HCT116 (cell line): Measurements from ENCODE around the gene CCDC192. TPM values are rescaled to one million over a fixed set of nuclear protein-coding genes. Genes with fewer than 3 reads are reported as not detected.

Experiments used
- ATAC-seq: fragments of 200-7000 bp; cut with Tn5 transposase; 2 replicates; pipeline ENCODE4 v1.9.1; 2020; ENCODE audit warnings: mild to moderate bottlenecking, moderate library complexity
- BruUV-seq: library from RNA; stranded (reverse); fragments of 400-500 nt; replicated peaks from 2 replicates; lab custom pipeline; 2021; lab: Mats Ljungman, UMichigan
- CTCF ChIA-PET: fragments of 300-600 bp; sonication (Branson Sonifier 250); formaldehyde crosslinking; loops from one replicate; lab custom pipeline; 2021; ENCODE audit warnings: antibody characterized with exemption; lab: Charles Lee
- POLR2A ChIA-PET: fragments of 300-600, 350-600 bp; sonication (Branson Sonifier 250); formaldehyde crosslinking; loops from one replicate; lab custom pipeline; 2021; ENCODE audit warnings: antibody characterized with exemption; lab: Charles Lee
- RAD21 ChIA-PET, 2 experiments: fragments of 300-600 bp; sonication (Branson Sonifier 250); formaldehyde crosslinking; loops; one replicate each; lab custom pipeline; 2023; ENCODE audit warnings: low total read pairs in 2 of 2; ENCODE audit not compliant: uncharacterized antibody in 2 of 2, unreplicated experiment in 2 of 2, low non-redundant PET in 1 of 2; lab: Charles Lee
- DNase-seq: peaks from one replicate; pipeline ENCODE4 v3.0.0-alpha.2; 2010; ENCODE audit warnings: low read depth, low spot score
- H2AFZ ChIP-seq: fragments of 200-600 bp; shearing (Covaris generic), sonication (generic); 2 replicates; pipeline ENCODE4 v1.6.1; 2017; ENCODE audit warnings: low read depth, mixed run types, mixed read lengths, antibody characterized with exemption, low read length; ENCODE audit not compliant: poor library complexity, severe bottlenecking
- H3K27ac ChIP-seq: 2 replicates; pipeline ENCODE4 v1.5.1; 2012; ENCODE audit warnings: low read depth, low read length
- H3K27me3 ChIP-seq: fragments of 200-600 bp; sonication (generic); 2 replicates; pipeline ENCODE4 v1.6.1; 2016; ENCODE audit warnings: mixed run types, low read length, mixed read lengths; ENCODE audit not compliant: insufficient read depth
- H3K36me3 ChIP-seq, 2 experiments: fragments of 200-500 bp in 1 of 2; fragments of 200-600 bp in 1 of 2; sonication (Bioruptor generic) in 1 of 2; sonication (generic) in 1 of 2; 2 replicates each; pipeline versions ENCODE4 v1.5.1 to v1.6.1; 2014 to 2016; ENCODE audit warnings: low read length in 2 of 2, inconsistent platforms in 1 of 2, mixed read lengths in 1 of 2, mixed run types in 1 of 2; ENCODE audit not compliant: insufficient read depth in 2 of 2, control insufficient read depth in 1 of 2
- H3K4me1 ChIP-seq, 2 experiments: fragments of 200-600 bp in 1 of 2; sonication (generic) in 1 of 2; 2 replicates each; pipeline versions ENCODE4 v1.5.1 to v1.6.1; 2012 to 2017; ENCODE audit warnings: low read length in 2 of 2, inconsistent platforms in 1 of 2, mild to moderate bottlenecking in 1 of 2, mixed read lengths in 1 of 2, mixed run types in 1 of 2, moderate library complexity in 1 of 2; ENCODE audit not compliant: insufficient read depth in 2 of 2, control insufficient read depth in 1 of 2
- H3K4me2 ChIP-seq: fragments of 200-600 bp; sonication (generic); 2 replicates; pipeline ENCODE4 v1.6.1; 2017; ENCODE audit warnings: mixed run types, low read length, mixed read lengths
- H3K4me3 ChIP-seq, 2 experiments: fragments of 200-600 bp in 1 of 2; sonication (generic) in 1 of 2; replicated peaks in 1 of 2; 2 replicates each; pipeline ENCODE4 v1.5.1; 2011 to 2016; ENCODE audit warnings: low read length in 2 of 2, control low read depth in 1 of 2, low read depth in 1 of 2, mild to moderate bottlenecking in 1 of 2, mixed read lengths in 1 of 2, mixed run types in 1 of 2
- H3K79me2 ChIP-seq: fragments of 200-600 bp; sonication (generic); 2 replicates; pipeline ENCODE4 v1.6.1; 2017; ENCODE audit warnings: mild to moderate bottlenecking, mixed run types, low read length, moderate library complexity, mixed read lengths; ENCODE audit not compliant: insufficient read depth
- H3K9ac ChIP-seq: fragments of 200-600 bp; sonication (generic); 2 replicates; pipeline ENCODE4 v1.6.1; 2016; ENCODE audit warnings: low read length, mixed read lengths
- H3K9me2 ChIP-seq: fragments of 200-600 bp; sonication (generic), shearing (Covaris generic); 2 replicates; pipeline ENCODE4 v1.6.1; 2017; ENCODE audit warnings: mixed run types, mild to moderate bottlenecking, moderate library complexity; ENCODE audit not compliant: insufficient read depth
- H3K9me3 ChIP-seq, 2 experiments: fragments of 200-500 bp in 1 of 2; fragments of 200-600 bp in 1 of 2; sonication (Bioruptor generic) in 1 of 2; sonication (generic) in 1 of 2; 2 replicates each; pipeline ENCODE4 v1.6.1; 2014 to 2017; ENCODE audit warnings: low read length in 2 of 2, mixed read lengths in 2 of 2, inconsistent platforms in 1 of 2, low read depth in 1 of 2, mild to moderate bottlenecking in 1 of 2, mixed run types in 1 of 2, moderate library complexity in 1 of 2; ENCODE audit not compliant: control insufficient read depth in 1 of 2, insufficient read depth in 1 of 2
- H4K20me1 ChIP-seq: fragments of 200-600 bp; sonication (generic), shearing (Covaris generic); 2 replicates; pipeline ENCODE4 v1.6.1; 2017; ENCODE audit warnings: mixed run types, mild to moderate bottlenecking, moderate library complexity; ENCODE audit not compliant: insufficient read depth
- CEBPB ChIP-seq: IDR thresholded peaks from 2 replicates; pipeline ENCODE4 v1.6.1; 2012; ENCODE audit warnings: low read depth
- EZH2 ChIP-seq: fragments of 200-600 bp; sonication (generic); IDR thresholded peaks from 2 replicates; pipeline ENCODE4 v1.6.1; 2017; ENCODE audit warnings: antibody characterized with exemption, mixed run types
- FOSL1 ChIP-seq: IDR thresholded peaks from 2 replicates; pipeline ENCODE4 v1.6.1; 2012; ENCODE audit warnings: low read depth
- MAX ChIP-seq: IDR thresholded peaks from 2 replicates; pipeline ENCODE4 v1.6.1; 2012
- POLR2A ChIP-seq: IDR thresholded peaks from 2 replicates; pipeline ENCODE4 v1.7.0; 2011; ENCODE audit warnings: borderline replicate concordance; ENCODE audit not compliant: insufficient read depth, insufficient read length; ENCODE audit errors: extremely low read depth
- RAD21 ChIP-seq: IDR thresholded peaks from 2 replicates; pipeline ENCODE4 v1.6.1; 2012; ENCODE audit warnings: low read depth, mild to moderate bottlenecking
- SRF ChIP-seq: IDR thresholded peaks from 2 replicates; pipeline ENCODE4 v1.6.1; 2012; ENCODE audit warnings: low read depth
- TCF7L2 ChIP-seq: IDR thresholded peaks from 2 replicates; pipeline ENCODE4 v1.7.0; 2011; ENCODE audit warnings: borderline replicate concordance, inconsistent platforms; ENCODE audit not compliant: insufficient read depth, insufficient read length; ENCODE audit errors: extremely low read depth
- ZFX ChIP-seq: fragments of 450-650 bp; IDR thresholded peaks from 2 replicates; pipeline ENCODE4 v1.6.1; 2017
- intact Hi-C: fragments of 100-400 bp; cut with micrococcal nuclease; formaldehyde crosslinking; loops from 2 replicates; pipeline ENCODE4 v1.10.0; 2022
- total RNA-seq: library from RNA; stranded (reverse); gene quantifications from one replicate; pipeline ENCODE4 v1.2.1, GENCODE V29; 2021; ENCODE audit not compliant: unreplicated experiment
- TF ChIP-seq, protein P1 (sequence below): IDR thresholded peaks from 2 replicates; pipeline ENCODE4 v1.6.1; 2012
- TF ChIP-seq, protein P2 (sequence below), 3 experiments: fragments of 200-600 bp in 1 of 3; sonication (generic) in 1 of 3; IDR thresholded peaks in 2 of 3; conservative IDR thresholded peaks in 1 of 3; 2 replicates each; pipeline ENCODE4 v1.5.1; 2012 to 2017; ENCODE audit warnings: low read depth in 2 of 3, low read length in 2 of 3, antibody characterized with exemption in 1 of 3, borderline replicate concordance in 1 of 3, control low read depth in 1 of 3, mild to moderate bottlenecking in 1 of 3, mixed read lengths in 1 of 3, mixed run types in 1 of 3, moderate library complexity in 1 of 3; ENCODE audit not compliant: insufficient read depth in 1 of 3
- TF ChIP-seq, protein P3 (sequence below): IDR thresholded peaks from 2 replicates; pipeline ENCODE4 v1.6.1; 2011; ENCODE audit warnings: mild to moderate bottlenecking, low read length, moderate library complexity; ENCODE audit not compliant: insufficient replicate concordance; ENCODE audit errors: extremely low read depth

The CCDC192 gene
- total RNA-seq, 1 experiment from 2014 or later = not detected

GRCh38 chr5:127839496-127840197 lies 136.5 kb downstream of the CCDC192 start (continued):
- TF ChIP-seq TCF7L2 (no peak), RAD21 (no peak), FOSL1 (no peak), EZH2 (no peak), MAX (no peak), CEBPB (no peak)
- TF ChIP-seq, protein P1, sequence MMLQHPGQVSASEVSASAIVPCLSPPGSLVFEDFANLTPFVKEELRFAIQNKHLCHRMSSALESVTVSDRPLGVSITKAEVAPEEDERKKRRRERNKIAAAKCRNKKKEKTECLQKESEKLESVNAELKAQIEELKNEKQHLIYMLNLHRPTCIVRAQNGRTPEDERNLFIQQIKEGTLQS = no peak

DNA sequence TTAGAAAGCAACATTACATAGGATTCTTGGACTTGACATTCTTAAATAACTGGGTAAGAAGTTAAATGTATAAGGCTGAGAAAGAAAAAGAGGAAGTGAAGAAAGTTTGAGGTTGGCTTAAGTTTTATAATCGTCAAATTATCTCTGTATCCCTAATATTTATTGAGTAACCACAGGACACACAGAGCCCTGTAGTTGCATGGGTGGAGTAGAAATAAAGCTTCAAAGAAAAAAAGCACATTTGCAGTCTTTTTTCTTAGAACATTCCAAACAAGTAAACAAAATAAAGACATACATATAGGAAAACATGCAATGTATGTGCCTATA lies 137.0 kb downstream of the CCDC192 start:
- no peaks in the 10 kb centered on the region for H3K27me3 ChIP-seq
- BruUV-seq = no TSS peak
- DNase-seq = no peak
- ChIA-PET CTCF (no interaction called here), POLR2A (no interaction called here), RAD21 (no interaction called here)
- intact Hi-C loops = no loop called here
- H3K36me3 ChIP-seq = no peaks in the 10 kb centered on the region
- ATAC-seq = no peak
- H4K20me1 ChIP-seq = no peaks in the 10 kb centered on the region
- no peaks in the 10 kb centered on the region for H3K4me1 ChIP-seq
- H2AFZ ChIP-seq = no peak overlapping the region
- no peak overlapping the region for H3K27ac ChIP-seq
- H3K9me3 ChIP-seq = no peaks in the 10 kb centered on the region
- no peaks in the 10 kb centered on the region for H3K9me2 ChIP-seq
- H3K79me2 ChIP-seq = no peaks in the 10 kb centered on the region
- H3K4me3 ChIP-seq = no peak overlapping the region
- H3K4me2 ChIP-seq = no peak overlapping the region
- H3K9ac ChIP-seq = no peak overlapping the region
- no peak for TF ChIP-seq SRF

DNA sequence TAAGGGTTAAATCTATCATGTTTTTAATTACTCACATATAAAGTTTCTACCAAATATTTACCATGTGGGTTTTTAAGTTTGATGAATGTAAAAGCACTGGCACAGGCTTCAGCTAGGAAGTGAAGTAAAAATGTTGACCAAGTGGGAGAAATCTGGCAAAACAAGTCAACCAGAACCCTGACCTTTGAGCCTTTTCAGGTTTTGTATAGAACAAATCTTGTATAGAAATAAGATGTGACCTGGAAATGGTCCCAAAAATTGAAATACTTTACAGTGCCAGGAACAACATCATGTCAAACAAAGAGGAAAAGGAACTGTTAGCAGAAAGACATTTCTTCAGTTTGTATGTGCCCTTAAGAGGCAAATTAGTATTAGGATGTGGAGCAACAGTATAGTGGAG lies 137.6 kb downstream of the CCDC192 start:
- ChIA-PET RAD21 (no interaction called here), POLR2A (no interaction called here), CTCF (no interaction called here)
- H3K9ac ChIP-seq = no peak overlapping the region
- no TSS peak for BruUV-seq
- H3K36me3 ChIP-seq = no peaks in the 10 kb centered on the region
- H3K9me3 ChIP-seq = no peaks in the 10 kb centered on the region
- H2AFZ ChIP-seq = no peak overlapping the region
- H4K20me1 ChIP-seq = no peaks in the 10 kb centered on the region
- H3K4me3 ChIP-seq = no peak overlapping the region
- no peak overlapping the region for H3K27ac ChIP-seq
- H3K9me2 ChIP-seq = no peaks in the 10 kb centered on the region
- no peak overlapping the region for H3K4me2 ChIP-seq
- H3K4me1 ChIP-seq = no peaks in the 10 kb centered on the region
- H3K27me3 ChIP-seq = no peaks in the 10 kb centered on the region
- H3K79me2 ChIP-seq = no peaks in the 10 kb centered on the region
- ATAC-seq (no peak), DNase-seq (no peak)
- intact Hi-C loops = no loop called here
- TF ChIP-seq EZH2 (no peak), RAD21 (no peak), CEBPB (no peak), TCF7L2 (no peak), MAX (no peak), ZFX (no peak), POLR2A (no peak)
- TF ChIP-seq, protein P2, sequence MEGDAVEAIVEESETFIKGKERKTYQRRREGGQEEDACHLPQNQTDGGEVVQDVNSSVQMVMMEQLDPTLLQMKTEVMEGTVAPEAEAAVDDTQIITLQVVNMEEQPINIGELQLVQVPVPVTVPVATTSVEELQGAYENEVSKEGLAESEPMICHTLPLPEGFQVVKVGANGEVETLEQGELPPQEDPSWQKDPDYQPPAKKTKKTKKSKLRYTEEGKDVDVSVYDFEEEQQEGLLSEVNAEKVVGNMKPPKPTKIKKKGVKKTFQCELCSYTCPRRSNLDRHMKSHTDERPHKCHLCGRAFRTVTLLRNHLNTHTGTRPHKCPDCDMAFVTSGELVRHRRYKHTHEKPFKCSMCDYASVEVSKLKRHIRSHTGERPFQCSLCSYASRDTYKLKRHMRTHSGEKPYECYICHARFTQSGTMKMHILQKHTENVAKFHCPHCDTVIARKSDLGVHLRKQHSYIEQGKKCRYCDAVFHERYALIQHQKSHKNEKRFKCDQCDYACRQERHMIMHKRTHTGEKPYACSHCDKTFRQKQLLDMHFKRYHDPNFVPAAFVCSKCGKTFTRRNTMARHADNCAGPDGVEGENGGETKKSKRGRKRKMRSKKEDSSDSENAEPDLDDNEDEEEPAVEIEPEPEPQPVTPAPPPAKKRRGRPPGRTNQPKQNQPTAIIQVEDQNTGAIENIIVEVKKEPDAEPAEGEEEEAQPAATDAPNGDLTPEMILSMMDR (IDR thresholded peaks at IDR 0.05 in 2 of 3, conservative IDR thresholded peaks at IDR 0.05 in 1 of 3; ENCODE audit: borderline replicate concordance in 1 of 3, insufficient read depth in 1 of 3, low read depth in 2 of 3, low read length in 2 of 3) = no peak
- TF ChIP-seq, protein P3, sequence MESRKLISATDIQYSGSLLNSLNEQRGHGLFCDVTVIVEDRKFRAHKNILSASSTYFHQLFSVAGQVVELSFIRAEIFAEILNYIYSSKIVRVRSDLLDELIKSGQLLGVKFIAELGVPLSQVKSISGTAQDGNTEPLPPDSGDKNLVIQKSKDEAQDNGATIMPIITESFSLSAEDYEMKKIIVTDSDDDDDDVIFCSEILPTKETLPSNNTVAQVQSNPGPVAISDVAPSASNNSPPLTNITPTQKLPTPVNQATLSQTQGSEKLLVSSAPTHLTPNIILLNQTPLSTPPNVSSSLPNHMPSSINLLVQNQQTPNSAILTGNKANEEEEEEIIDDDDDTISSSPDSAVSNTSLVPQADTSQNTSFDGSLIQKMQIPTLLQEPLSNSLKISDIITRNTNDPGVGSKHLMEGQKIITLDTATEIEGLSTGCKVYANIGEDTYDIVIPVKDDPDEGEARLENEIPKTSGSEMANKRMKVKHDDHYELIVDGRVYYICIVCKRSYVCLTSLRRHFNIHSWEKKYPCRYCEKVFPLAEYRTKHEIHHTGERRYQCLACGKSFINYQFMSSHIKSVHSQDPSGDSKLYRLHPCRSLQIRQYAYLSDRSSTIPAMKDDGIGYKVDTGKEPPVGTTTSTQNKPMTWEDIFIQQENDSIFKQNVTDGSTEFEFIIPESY = no peak
